Umbilical cord (tissue), 2 donors: ENCODE data around the gene TIGD2. TPM values are rescaled to one million over a fixed set of nuclear protein-coding genes. Genes with fewer than 3 reads are reported as not detected.
"Not testable (repeated sequence)": the region's sequence is repeated elsewhere in the genome, so short reads cannot be mapped to it uniquely, and the experiment has no call there.

ENCODE experiments used
- DNase-seq: peaks from one replicate; pipeline ENCODE4 v3.0.0-alpha.2; 2015; ENCODE audit warnings: low spot score
- total RNA-seq: library from RNA; depleted of rRNA; stranded (reverse); fragments of >200 nt; gene quantifications from one replicate; pipeline ENCODE4 v1.2.3, GENCODE V29; 2014; ENCODE audit warnings: low replicate concordance; ENCODE audit not compliant: insufficient read depth

The TIGD2 gene
- total RNA-seq, 1 donor from 2014 or later: 14.9 TPM

GRCh38 chr4:89119166-89119565, 7.8 kb downstream of the TIGD2 start:
- DNase-seq: no peak

- DNase-seq: no peak
Measured at GRCh38 chr4:89119836-89120235, 8.5 kb downstream of the TIGD2 start.

DNA sequence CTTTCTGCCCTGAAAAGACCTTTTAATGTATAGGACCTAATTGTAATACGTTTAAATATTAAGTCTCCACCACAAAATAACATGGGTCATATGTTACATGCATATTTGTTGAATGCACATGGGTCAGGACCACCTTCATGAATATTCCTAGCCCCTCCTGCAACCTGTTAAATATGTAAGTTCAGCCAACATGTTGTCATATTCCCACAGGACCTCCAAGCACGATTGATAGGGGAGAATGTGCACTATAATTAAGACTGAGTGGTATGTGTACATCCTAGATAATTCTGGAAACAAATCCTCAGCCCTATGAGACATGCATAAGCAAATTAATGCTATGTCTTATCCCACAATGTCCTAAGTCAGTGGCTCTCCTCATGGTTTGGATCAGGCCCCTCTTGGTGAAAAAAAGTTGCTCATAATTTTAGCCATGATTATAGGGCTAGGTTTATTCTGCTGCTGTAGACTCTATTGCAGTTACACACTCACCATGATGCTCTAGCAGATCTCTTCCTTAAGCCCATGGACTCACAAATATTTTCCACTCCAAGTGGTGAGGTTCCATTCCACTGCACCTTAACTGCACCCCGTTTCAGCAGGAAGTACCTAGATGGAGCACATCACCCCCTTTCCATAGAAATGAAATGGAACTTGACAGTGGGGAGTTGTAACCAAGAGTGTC, 10.2 kb downstream of the TIGD2 start:
- no peak for DNase-seq

DNA sequence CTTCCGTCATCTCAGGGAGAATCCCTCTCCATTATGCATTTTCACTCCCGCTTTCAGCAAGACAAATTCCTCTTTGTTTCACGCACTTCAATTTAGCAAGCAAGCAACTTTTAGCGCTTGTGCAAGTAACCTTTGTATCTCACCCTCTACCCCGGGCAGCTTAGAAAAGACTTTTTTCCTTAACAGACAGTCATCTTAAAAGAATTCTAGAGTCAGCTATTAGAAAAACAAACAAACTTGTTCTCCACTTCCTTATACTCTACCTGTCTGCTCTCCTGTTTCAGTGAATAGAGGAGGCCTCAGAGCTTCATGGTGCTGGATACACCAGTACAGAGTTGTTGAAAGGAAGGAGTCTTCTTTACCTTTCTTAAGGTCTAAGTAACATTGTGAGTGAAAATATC, 12.1 kb downstream of the TIGD2 start:
- DNase-seq: no peak

GRCh38 chr4:89125901-89126782, 14.8 kb downstream of the TIGD2 start:
- no peak for DNase-seq

- DNase-seq: no peak
Measured at GRCh38 chr4:89129080-89129640, 17.8 kb downstream of the TIGD2 start.

DNA sequence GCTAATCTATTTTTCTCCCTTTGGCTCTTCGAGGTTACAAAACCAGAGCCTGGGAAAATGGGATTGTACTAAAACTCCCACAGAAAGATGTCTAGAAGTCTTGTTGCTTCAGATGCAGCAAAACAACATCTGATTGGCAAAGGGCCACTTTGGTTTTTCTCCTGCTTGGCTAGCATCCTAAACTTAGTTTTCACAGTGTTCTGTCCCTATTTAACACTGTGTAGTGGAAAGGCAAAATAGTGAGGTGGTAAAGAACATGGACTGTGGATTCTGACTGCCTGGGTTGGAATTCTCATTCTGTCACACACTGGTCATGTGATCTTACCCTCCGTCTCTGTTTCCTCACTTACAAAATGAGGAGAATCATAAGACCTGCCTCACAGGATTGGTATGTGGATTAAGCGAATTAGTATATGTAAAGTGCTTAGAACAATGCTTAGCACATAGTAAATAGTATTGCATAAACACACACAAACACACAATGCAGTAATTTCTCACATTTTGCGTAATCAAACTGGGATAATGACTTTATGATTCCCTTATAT, 23.5 kb downstream of the TIGD2 start:
- DNase-seq: peak; percentile 35

DNA sequence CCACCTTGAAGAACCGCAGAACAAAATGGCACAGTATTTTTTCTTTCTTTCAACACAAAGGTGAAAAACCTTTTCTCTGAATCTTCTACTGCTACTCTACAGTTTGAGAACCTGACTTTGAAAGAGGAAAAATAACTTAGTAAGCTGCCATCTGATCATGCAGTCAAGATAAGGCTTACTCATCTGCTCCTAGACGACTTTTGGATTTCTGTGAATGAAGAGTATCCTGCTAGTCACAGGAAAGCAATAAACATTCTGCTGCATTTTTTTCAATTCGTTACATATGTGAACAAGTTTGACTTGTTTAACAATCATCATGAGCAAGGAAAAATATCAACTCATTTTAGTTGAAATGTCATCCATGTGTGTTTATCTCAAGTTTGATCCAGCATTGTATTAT, 25.2 kb downstream of the TIGD2 start:
- DNase-seq: peak; percentile 58

DNA sequence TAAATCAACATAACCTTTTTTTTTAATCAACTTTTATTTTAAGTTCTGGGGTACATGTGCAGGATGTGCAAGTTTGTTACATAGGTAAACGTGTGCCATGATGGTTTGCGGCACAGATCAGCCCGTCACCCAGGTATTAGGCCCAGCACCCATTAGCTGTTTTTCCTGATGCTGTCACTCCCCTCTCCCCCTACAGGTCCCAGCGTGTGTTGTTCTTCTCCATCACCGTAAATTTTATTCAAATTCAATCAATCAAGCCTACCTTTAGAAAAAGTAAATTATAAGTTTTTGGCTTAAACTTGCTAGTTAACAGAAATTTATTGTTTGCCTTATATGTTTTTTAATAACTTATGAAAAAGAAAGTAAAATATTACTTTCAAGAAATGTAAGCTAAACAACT, 25.9 kb downstream of the TIGD2 start:
- DNase-seq: no peak

DNA sequence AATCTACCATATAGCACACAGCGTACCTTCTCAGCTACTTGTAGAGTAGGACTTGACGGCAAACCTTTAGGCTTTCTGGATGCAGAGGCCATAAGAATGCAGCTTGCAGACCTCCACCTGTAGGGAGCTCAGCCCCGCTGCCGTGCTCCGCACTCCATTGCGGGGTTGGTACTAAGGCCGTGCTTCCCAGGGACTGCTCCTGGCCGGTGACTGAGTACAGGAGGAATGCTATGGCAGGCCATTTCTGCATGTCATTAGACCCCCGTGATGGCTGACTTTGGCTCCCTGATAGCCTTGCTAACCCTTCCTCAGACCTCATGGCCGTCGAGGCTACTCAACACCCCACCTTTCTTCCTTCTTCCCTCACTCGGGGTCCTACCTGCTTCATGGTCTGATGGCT, 26.4 kb downstream of the TIGD2 start:
- DNase-seq: no peak

- no peak for DNase-seq
Measured at GRCh38 chr4:89140168-89140759, 28.9 kb downstream of the TIGD2 start.

GRCh38 chr4:89142691-89143669, 31.6 kb downstream of the TIGD2 start:
- no peak for DNase-seq

DNA sequence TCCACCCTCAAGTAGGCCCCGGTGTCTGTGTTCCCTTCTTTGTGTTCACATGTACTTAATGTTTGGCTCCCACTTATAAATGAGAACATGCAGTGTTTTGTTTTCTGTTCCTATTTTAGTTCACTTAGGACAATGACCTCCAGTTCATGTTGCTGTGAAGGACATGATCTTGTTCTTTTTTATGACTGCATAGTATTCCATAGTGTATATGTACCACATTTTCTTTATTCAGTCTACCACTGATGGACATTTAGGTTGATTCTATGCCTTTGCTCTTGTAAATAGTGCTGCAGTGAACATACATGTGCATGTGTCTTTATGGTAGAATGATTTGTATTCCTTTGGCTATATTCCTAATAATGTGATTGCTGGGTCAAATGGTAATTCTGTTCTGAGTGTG, 33.3 kb downstream of the TIGD2 start:
- DNase-seq: not testable (repeated sequence)

GRCh38 chr4:89146196-89146595, 34.9 kb downstream of the TIGD2 start:
- no peak for DNase-seq

- DNase-seq: no peak
Measured at GRCh38 chr4:89152972-89153371, 41.6 kb downstream of the TIGD2 start.

DNA sequence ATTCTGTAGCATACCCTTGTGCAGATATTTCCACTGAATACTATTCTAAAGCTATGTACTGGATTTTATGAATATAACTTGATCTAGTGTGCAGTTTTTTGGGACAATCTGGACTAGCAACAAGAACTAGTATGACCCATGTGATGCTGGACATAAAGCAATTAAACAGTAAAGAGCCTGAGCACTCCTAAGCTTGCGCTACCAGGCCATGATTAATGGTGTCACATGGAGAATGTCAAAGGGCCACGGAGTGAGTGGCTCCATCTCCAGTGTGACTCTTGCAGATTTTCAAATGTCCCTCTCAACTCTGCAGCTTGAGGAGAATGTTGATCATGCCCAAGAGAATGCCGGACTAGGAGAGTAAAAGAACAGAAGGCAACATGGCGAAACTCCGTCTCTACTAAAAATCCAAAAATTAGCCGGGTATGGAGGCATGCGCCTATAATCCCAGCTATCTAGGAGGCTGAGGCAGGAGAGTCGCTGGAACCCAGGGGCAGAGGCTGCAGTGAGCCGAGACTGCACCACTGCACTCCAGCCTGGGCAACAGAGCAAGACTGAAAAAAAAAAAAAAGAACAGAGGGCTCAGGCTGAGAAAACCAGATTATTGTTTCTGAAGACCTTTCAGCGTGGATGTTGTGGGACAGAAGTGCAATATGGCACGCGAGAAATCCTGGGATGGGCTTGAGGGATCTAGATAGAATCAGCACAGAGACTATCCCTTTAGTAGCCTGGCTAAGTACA, 45.0 kb downstream of the TIGD2 start:
- DNase-seq: no peak

DNA sequence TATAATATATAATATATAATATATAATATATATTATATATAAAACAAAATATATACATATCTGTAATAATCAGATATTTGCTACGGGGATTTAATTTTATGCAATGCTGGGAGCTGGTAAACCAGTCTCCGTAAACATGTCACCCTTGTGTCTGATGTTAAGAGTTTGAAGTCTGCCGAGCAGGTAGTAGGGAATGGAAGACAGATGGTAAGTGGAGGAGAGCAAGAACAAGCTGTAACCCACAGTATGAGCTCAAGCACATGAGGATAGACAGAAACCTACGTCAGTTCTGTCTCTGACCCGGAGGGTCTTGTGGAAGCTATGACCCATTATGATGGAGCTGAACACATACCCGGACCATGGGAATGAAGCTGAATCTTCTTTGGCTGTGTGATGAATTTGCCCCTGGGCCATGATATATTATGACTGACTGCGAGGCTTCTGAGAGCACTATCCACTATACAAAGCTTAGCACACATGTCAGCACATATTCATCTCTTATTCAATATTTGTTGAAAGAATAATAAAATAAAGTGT, 46.2 kb downstream of the TIGD2 start:
- no peak for DNase-seq

GRCh38 chr4:89158884-89159503, 47.7 kb downstream of the TIGD2 start:
- DNase-seq: peak; percentile 57

DNA sequence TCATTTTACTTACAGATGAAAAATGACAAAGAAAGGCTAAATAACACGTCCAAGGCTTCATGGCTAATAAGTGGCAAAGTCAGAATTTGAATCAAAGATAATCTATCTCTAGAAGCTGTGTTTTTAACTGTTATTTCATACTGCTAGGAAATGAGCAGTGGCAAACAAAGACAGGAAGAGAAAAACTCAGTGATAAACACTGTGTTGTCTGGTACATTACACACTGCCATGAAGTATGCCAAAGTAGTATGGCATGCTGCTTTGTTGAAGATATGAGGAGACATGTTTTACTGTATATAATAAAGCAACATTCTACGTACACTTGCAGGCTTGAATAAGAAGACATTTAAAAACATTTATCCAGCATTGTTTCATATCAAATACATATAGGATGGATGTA, 49.5 kb downstream of the TIGD2 start:
- no peak for DNase-seq
